Neural cell (in vitro differentiated cells): ENCODE data around the gene OTOA. TPM values are rescaled to one million over a fixed set of nuclear protein-coding genes. Genes with fewer than 3 reads are reported as not detected.

Experiments
- H2AFZ ChIP-seq: fragments of 200-600, 300-800 bp; sonication (generic), shearing (Covaris generic); 2 replicates; pipeline ENCODE4 v1.6.0; 2014; ENCODE audit warnings: low read depth, mild to moderate bottlenecking, antibody characterized with exemption, low read length, moderate library complexity
- H3F3A ChIP-seq: fragments of 200-600 bp; shearing (Covaris generic); 2 replicates; pipeline ENCODE4 v1.6.1; 2016; ENCODE audit warnings: mild to moderate bottlenecking, moderate library complexity, mixed read lengths, antibody characterized with exemption, low read length; ENCODE audit not compliant: insufficient read depth, poor library complexity, severe bottlenecking
- H3K27ac ChIP-seq: fragments of 200-600, 300-800 bp; sonication (generic), shearing (Covaris generic); 2 replicates; pipeline ENCODE4 v1.5.1; 2014; ENCODE audit warnings: mild to moderate bottlenecking, low read length, moderate library complexity
- H3K27me3 ChIP-seq: fragments of 300-800, 200-600 bp; sonication (generic), shearing (Covaris generic); 2 replicates; pipeline ENCODE4 v1.6.0; 2014; ENCODE audit warnings: mild to moderate bottlenecking, low read depth, low read length, moderate library complexity; ENCODE audit not compliant: insufficient read depth
- H3K36me3 ChIP-seq: fragments of 300-800, 200-600 bp; sonication (generic), shearing (Covaris generic); 2 replicates; pipeline ENCODE4 v1.5.1; 2014; ENCODE audit warnings: mild to moderate bottlenecking, antibody characterized with exemption, low read length, moderate library complexity; ENCODE audit not compliant: insufficient read depth
- H3K4me2 ChIP-seq: fragments of 300-800, 200-600 bp; sonication (generic), shearing (Covaris generic); 2 replicates; pipeline ENCODE4 v1.6.0; 2014; ENCODE audit warnings: mild to moderate bottlenecking, low read length
- H3K4me3 ChIP-seq: fragments of 300-800, 200-600 bp; sonication (generic), shearing (Covaris generic); 2 replicates; pipeline ENCODE4 v1.5.1; 2014; ENCODE audit warnings: mild to moderate bottlenecking, low read length, moderate library complexity
- H3K79me2 ChIP-seq: fragments of 200-600 bp; shearing (Covaris generic); replicated peaks from 2 replicates; pipeline ENCODE4 v1.6.0; 2014; ENCODE audit warnings: mild to moderate bottlenecking, low read length, moderate library complexity; ENCODE audit not compliant: insufficient read depth
- H3K9ac ChIP-seq: fragments of 300-800, 200-600 bp; sonication (generic), shearing (Covaris generic); 2 replicates; pipeline ENCODE4 v1.6.1; 2016; ENCODE audit warnings: mild to moderate bottlenecking, low read length, mixed read lengths
- H3K9me2 ChIP-seq: fragments of 200-600 bp; shearing (Covaris generic); 2 replicates; pipeline ENCODE4 v1.6.1; 2016; ENCODE audit warnings: mild to moderate bottlenecking, low read length, mixed read lengths; ENCODE audit not compliant: insufficient read depth
- H3K9me3 ChIP-seq: fragments of 200-600, 300-800 bp; sonication (generic), shearing (Covaris generic); 2 replicates; pipeline ENCODE4 v1.6.1; 2016; ENCODE audit warnings: mild to moderate bottlenecking, mixed run types, low read length, moderate library complexity, mixed read lengths
- H4K20me1 ChIP-seq: fragments of 200-600 bp; shearing (Covaris generic); 2 replicates; pipeline ENCODE4 v1.6.1; 2016; ENCODE audit warnings: mild to moderate bottlenecking, mixed run types; ENCODE audit not compliant: insufficient read depth
- CTCF ChIP-seq: fragments of 450-650 bp; IDR thresholded peaks from 2 replicates; pipeline ENCODE4 v1.5.1; 2014; ENCODE audit warnings: antibody characterized with exemption, mild to moderate bottlenecking, moderate library complexity; ENCODE audit not compliant: poor library complexity, severe bottlenecking
- EP300 ChIP-seq: fragments of 450-650 bp; conservative IDR thresholded peaks from 2 replicates; pipeline ENCODE4 v1.6.1; 2014; ENCODE audit warnings: antibody characterized with exemption, mild to moderate bottlenecking, moderate library complexity; ENCODE audit not compliant: poor library complexity, severe bottlenecking
- EZH2 ChIP-seq: fragments of 200-600, 300-800 bp; shearing (Covaris generic), sonication (generic); IDR thresholded peaks from 2 replicates; pipeline ENCODE4 v1.6.1; 2014; ENCODE audit warnings: antibody characterized with exemption, low read length, borderline replicate concordance, mild to moderate bottlenecking; ENCODE audit not compliant: insufficient read depth, poor library complexity, severe bottlenecking
- MXI1 ChIP-seq: fragments of 450-650 bp; conservative IDR thresholded peaks from 2 replicates; pipeline ENCODE4 v1.6.1; 2014; ENCODE audit warnings: antibody characterized with exemption, mild to moderate bottlenecking; ENCODE audit not compliant: poor library complexity, severe bottlenecking
- POLR2AphosphoS5 ChIP-seq: IDR thresholded peaks from 2 replicates; pipeline ENCODE4 v1.6.1; 2012
- RAD21 ChIP-seq: fragments of 450-650 bp; conservative IDR thresholded peaks from 2 replicates; pipeline ENCODE4 v1.6.1; 2014; ENCODE audit warnings: antibody characterized with exemption, mild to moderate bottlenecking, moderate library complexity
- REST ChIP-seq: IDR thresholded peaks from 2 replicates; pipeline ENCODE4 v1.6.1; 2012; ENCODE audit warnings: borderline replicate concordance
- SMC3 ChIP-seq: fragments of 450-650 bp; conservative IDR thresholded peaks from 2 replicates; pipeline ENCODE4 v1.6.1; 2014; ENCODE audit warnings: antibody characterized with exemption, mild to moderate bottlenecking, moderate library complexity; ENCODE audit not compliant: poor library complexity
- TAF1 ChIP-seq: IDR thresholded peaks from 2 replicates; pipeline ENCODE4 v1.6.1; 2012; ENCODE audit warnings: low read depth
- polyA plus RNA-seq: library from polyadenylated mRNA; depleted of rRNA; stranded (reverse); fragments of >200 nt; gene quantifications from 2 replicates; pipeline ENCODE4 v1.2.3, GENCODE V29; 2014

The OTOA gene
- polyA plus RNA-seq, 1 donor from 2014 or later: 0.12 TPM

- Histone ChIP-seq H3K4me3 (no peak overlapping the region), H3K79me2 (peaks cover 4% of the 10 kb centered on the region), H3K36me3 (no peaks in the 10 kb centered on the region)
These were observed 37.0 kb upstream of the OTOA start for GRCh38 chr16:21626659-21627277.

GRCh38 chr16:21628121-21628726 is 35.5 kb upstream of the OTOA start:
- Histone ChIP-seq H3K27ac (no peak overlapping the region), H2AFZ (no peak overlapping the region), H3K9me3 (no peaks in the 10 kb centered on the region), H3K4me2 (no peak overlapping the region), H3F3A (no peaks in the 10 kb centered on the region), H3K79me2 (peaks cover 4% of the 10 kb centered on the region), H3K9me2 (no peaks in the 10 kb centered on the region), H3K4me3 (no peak overlapping the region), H3K36me3 (no peaks in the 10 kb centered on the region), H3K27me3 (no peaks in the 10 kb centered on the region), H3K9ac (no peak overlapping the region), H4K20me1 (no peaks in the 10 kb centered on the region)
- TF ChIP-seq EZH2: no peak

More at GRCh38 chr16:21626659-21627277, 37.0 kb upstream of the OTOA start:
- no peaks in the 10 kb centered on the region for H3F3A ChIP-seq
- no peaks in the 10 kb centered on the region for H3K27me3 ChIP-seq
- no peak for TF ChIP-seq EZH2
- TF ChIP-seq EP300: no peak
- no peak for TF ChIP-seq CTCF
- no peak for TF ChIP-seq MXI1
- TF ChIP-seq SMC3: no peak
- no peak for TF ChIP-seq POLR2AphosphoS5
- TF ChIP-seq REST: no peak
- no peak for TF ChIP-seq RAD21
- no peak for TF ChIP-seq TAF1
- no peaks in the 10 kb centered on the region for H3K9me2 ChIP-seq
- no peak overlapping the region for H3K27ac ChIP-seq
- H4K20me1 ChIP-seq: no peaks in the 10 kb centered on the region
- H2AFZ ChIP-seq: no peak overlapping the region
- no peak overlapping the region for H3K4me2 ChIP-seq
- H3K9me3 ChIP-seq: no peaks in the 10 kb centered on the region
- no peak overlapping the region for H3K9ac ChIP-seq
